Neural cell (in vitro differentiated cells): Measurements from ENCODE around the gene LDLRAD3. TPM values are rescaled to one million over a fixed set of nuclear protein-coding genes. Genes with fewer than 3 reads are reported as not detected.

Experiments used
- H2AFZ ChIP-seq: fragments of 200-600, 300-800 bp; sonication (generic), shearing (Covaris generic); 2 replicates; pipeline ENCODE4 v1.6.0; 2014; ENCODE audit warnings: low read depth, mild to moderate bottlenecking, antibody characterized with exemption, low read length, moderate library complexity
- H3F3A ChIP-seq: fragments of 200-600 bp; shearing (Covaris generic); 2 replicates; pipeline ENCODE4 v1.6.1; 2016; ENCODE audit warnings: mild to moderate bottlenecking, moderate library complexity, mixed read lengths, antibody characterized with exemption, low read length; ENCODE audit not compliant: insufficient read depth, poor library complexity, severe bottlenecking
- H3K27ac ChIP-seq: fragments of 200-600, 300-800 bp; sonication (generic), shearing (Covaris generic); 2 replicates; pipeline ENCODE4 v1.5.1; 2014; ENCODE audit warnings: mild to moderate bottlenecking, low read length, moderate library complexity
- H3K27me3 ChIP-seq: fragments of 300-800, 200-600 bp; sonication (generic), shearing (Covaris generic); 2 replicates; pipeline ENCODE4 v1.6.0; 2014; ENCODE audit warnings: mild to moderate bottlenecking, low read depth, low read length, moderate library complexity; ENCODE audit not compliant: insufficient read depth
- H3K36me3 ChIP-seq: fragments of 300-800, 200-600 bp; sonication (generic), shearing (Covaris generic); 2 replicates; pipeline ENCODE4 v1.5.1; 2014; ENCODE audit warnings: mild to moderate bottlenecking, antibody characterized with exemption, low read length, moderate library complexity; ENCODE audit not compliant: insufficient read depth
- H3K4me2 ChIP-seq: fragments of 300-800, 200-600 bp; sonication (generic), shearing (Covaris generic); 2 replicates; pipeline ENCODE4 v1.6.0; 2014; ENCODE audit warnings: mild to moderate bottlenecking, low read length
- H3K4me3 ChIP-seq: fragments of 300-800, 200-600 bp; sonication (generic), shearing (Covaris generic); 2 replicates; pipeline ENCODE4 v1.5.1; 2014; ENCODE audit warnings: mild to moderate bottlenecking, low read length, moderate library complexity
- H3K79me2 ChIP-seq: fragments of 200-600 bp; shearing (Covaris generic); replicated peaks from 2 replicates; pipeline ENCODE4 v1.6.0; 2014; ENCODE audit warnings: mild to moderate bottlenecking, low read length, moderate library complexity; ENCODE audit not compliant: insufficient read depth
- H3K9ac ChIP-seq: fragments of 300-800, 200-600 bp; sonication (generic), shearing (Covaris generic); 2 replicates; pipeline ENCODE4 v1.6.1; 2016; ENCODE audit warnings: mild to moderate bottlenecking, low read length, mixed read lengths
- H3K9me2 ChIP-seq: fragments of 200-600 bp; shearing (Covaris generic); 2 replicates; pipeline ENCODE4 v1.6.1; 2016; ENCODE audit warnings: mild to moderate bottlenecking, low read length, mixed read lengths; ENCODE audit not compliant: insufficient read depth
- H3K9me3 ChIP-seq: fragments of 200-600, 300-800 bp; sonication (generic), shearing (Covaris generic); 2 replicates; pipeline ENCODE4 v1.6.1; 2016; ENCODE audit warnings: mild to moderate bottlenecking, mixed run types, low read length, moderate library complexity, mixed read lengths
- H4K20me1 ChIP-seq: fragments of 200-600 bp; shearing (Covaris generic); 2 replicates; pipeline ENCODE4 v1.6.1; 2016; ENCODE audit warnings: mild to moderate bottlenecking, mixed run types; ENCODE audit not compliant: insufficient read depth
- CTCF ChIP-seq: fragments of 450-650 bp; IDR thresholded peaks from 2 replicates; pipeline ENCODE4 v1.5.1; 2014; ENCODE audit warnings: antibody characterized with exemption, mild to moderate bottlenecking, moderate library complexity; ENCODE audit not compliant: poor library complexity, severe bottlenecking
- EP300 ChIP-seq: fragments of 450-650 bp; conservative IDR thresholded peaks from 2 replicates; pipeline ENCODE4 v1.6.1; 2014; ENCODE audit warnings: antibody characterized with exemption, mild to moderate bottlenecking, moderate library complexity; ENCODE audit not compliant: poor library complexity, severe bottlenecking
- EZH2 ChIP-seq: fragments of 200-600, 300-800 bp; shearing (Covaris generic), sonication (generic); IDR thresholded peaks from 2 replicates; pipeline ENCODE4 v1.6.1; 2014; ENCODE audit warnings: antibody characterized with exemption, low read length, borderline replicate concordance, mild to moderate bottlenecking; ENCODE audit not compliant: insufficient read depth, poor library complexity, severe bottlenecking
- MXI1 ChIP-seq: fragments of 450-650 bp; conservative IDR thresholded peaks from 2 replicates; pipeline ENCODE4 v1.6.1; 2014; ENCODE audit warnings: antibody characterized with exemption, mild to moderate bottlenecking; ENCODE audit not compliant: poor library complexity, severe bottlenecking
- POLR2AphosphoS5 ChIP-seq: IDR thresholded peaks from 2 replicates; pipeline ENCODE4 v1.6.1; 2012
- RAD21 ChIP-seq: fragments of 450-650 bp; conservative IDR thresholded peaks from 2 replicates; pipeline ENCODE4 v1.6.1; 2014; ENCODE audit warnings: antibody characterized with exemption, mild to moderate bottlenecking, moderate library complexity
- SMC3 ChIP-seq: fragments of 450-650 bp; conservative IDR thresholded peaks from 2 replicates; pipeline ENCODE4 v1.6.1; 2014; ENCODE audit warnings: antibody characterized with exemption, mild to moderate bottlenecking, moderate library complexity; ENCODE audit not compliant: poor library complexity
- TAF1 ChIP-seq: IDR thresholded peaks from 2 replicates; pipeline ENCODE4 v1.6.1; 2012; ENCODE audit warnings: low read depth
- polyA plus RNA-seq: library from polyadenylated mRNA; depleted of rRNA; stranded (reverse); fragments of >200 nt; gene quantifications from 2 replicates; pipeline ENCODE4 v1.2.3, GENCODE V29; 2014
- TF ChIP-seq, protein P1 (sequence below): IDR thresholded peaks from 2 replicates; pipeline ENCODE4 v1.6.1; 2012; ENCODE audit warnings: borderline replicate concordance

The LDLRAD3 gene
- polyA plus RNA-seq, 1 donor from 2014 or later = 3.5 TPM

GRCh38 chr11:36230779-36231699 lies 287.2 kb downstream of the LDLRAD3 start:
- H3K36me3 ChIP-seq = no peaks in the 10 kb centered on the region
- no peaks in the 10 kb centered on the region for H3K9me3 ChIP-seq
- no peaks in the 10 kb centered on the region for H3K79me2 ChIP-seq
- no peak overlapping the region for H3K9ac ChIP-seq
- H4K20me1 ChIP-seq = no peaks in the 10 kb centered on the region
- H3K4me2 ChIP-seq = no peak overlapping the region
- TF ChIP-seq, protein P1, sequence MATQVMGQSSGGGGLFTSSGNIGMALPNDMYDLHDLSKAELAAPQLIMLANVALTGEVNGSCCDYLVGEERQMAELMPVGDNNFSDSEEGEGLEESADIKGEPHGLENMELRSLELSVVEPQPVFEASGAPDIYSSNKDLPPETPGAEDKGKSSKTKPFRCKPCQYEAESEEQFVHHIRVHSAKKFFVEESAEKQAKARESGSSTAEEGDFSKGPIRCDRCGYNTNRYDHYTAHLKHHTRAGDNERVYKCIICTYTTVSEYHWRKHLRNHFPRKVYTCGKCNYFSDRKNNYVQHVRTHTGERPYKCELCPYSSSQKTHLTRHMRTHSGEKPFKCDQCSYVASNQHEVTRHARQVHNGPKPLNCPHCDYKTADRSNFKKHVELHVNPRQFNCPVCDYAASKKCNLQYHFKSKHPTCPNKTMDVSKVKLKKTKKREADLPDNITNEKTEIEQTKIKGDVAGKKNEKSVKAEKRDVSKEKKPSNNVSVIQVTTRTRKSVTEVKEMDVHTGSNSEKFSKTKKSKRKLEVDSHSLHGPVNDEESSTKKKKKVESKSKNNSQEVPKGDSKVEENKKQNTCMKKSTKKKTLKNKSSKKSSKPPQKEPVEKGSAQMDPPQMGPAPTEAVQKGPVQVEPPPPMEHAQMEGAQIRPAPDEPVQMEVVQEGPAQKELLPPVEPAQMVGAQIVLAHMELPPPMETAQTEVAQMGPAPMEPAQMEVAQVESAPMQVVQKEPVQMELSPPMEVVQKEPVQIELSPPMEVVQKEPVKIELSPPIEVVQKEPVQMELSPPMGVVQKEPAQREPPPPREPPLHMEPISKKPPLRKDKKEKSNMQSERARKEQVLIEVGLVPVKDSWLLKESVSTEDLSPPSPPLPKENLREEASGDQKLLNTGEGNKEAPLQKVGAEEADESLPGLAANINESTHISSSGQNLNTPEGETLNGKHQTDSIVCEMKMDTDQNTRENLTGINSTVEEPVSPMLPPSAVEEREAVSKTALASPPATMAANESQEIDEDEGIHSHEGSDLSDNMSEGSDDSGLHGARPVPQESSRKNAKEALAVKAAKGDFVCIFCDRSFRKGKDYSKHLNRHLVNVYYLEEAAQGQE = no peak
- no peak for TF ChIP-seq CTCF
- TF ChIP-seq EZH2 = no peak
- TF ChIP-seq POLR2AphosphoS5 = no peak
- no peak for TF ChIP-seq RAD21
- TF ChIP-seq TAF1 = no peak
- TF ChIP-seq MXI1 = no peak
- TF ChIP-seq SMC3 = no peak
- no peak for TF ChIP-seq EP300
- no peaks in the 10 kb centered on the region for H3F3A ChIP-seq
- H3K27me3 ChIP-seq = no peaks in the 10 kb centered on the region
- H3K27ac ChIP-seq = no peak overlapping the region
- no peak overlapping the region for H2AFZ ChIP-seq
- no peaks in the 10 kb centered on the region for H3K9me2 ChIP-seq
- H3K4me3 ChIP-seq = no peak overlapping the region

GRCh38 chr11:36233204-36233603 lies 289.3 kb downstream of the LDLRAD3 start:
- Histone ChIP-seq H3F3A (no peaks in the 10 kb centered on the region), H3K9me3 (no peaks in the 10 kb centered on the region), H3K27ac (no peak overlapping the region), H3K4me2 (no peak overlapping the region), H3K27me3 (no peaks in the 10 kb centered on the region), H2AFZ (no peak overlapping the region), H4K20me1 (no peaks in the 10 kb centered on the region), H3K4me3 (no peak overlapping the region), H3K9me2 (no peaks in the 10 kb centered on the region), H3K36me3 (no peaks in the 10 kb centered on the region), H3K79me2 (no peaks in the 10 kb centered on the region), H3K9ac (no peak overlapping the region)
- TF ChIP-seq EZH2 (no peak), CTCF (no peak), RAD21 (no peak), MXI1 (no peak), POLR2AphosphoS5 (no peak), EP300 (no peak)
